K562 (cell line): ENCODE data around the gene GNG3. TPM values are rescaled to one million over a fixed set of nuclear protein-coding genes. Genes with fewer than 3 reads are reported as not detected.
A peak's percentile ranks its signal among the peaks of the same experiment; 100 is the strongest.

ENCODE experiments used
- CBFA2T3 ChIP-seq: fragments of 450-650 bp; IDR thresholded peaks from 2 replicates; pipeline ENCODE4 v1.6.1; 2017
- CBX1 ChIP-seq: sonication (generic); IDR thresholded peaks from 2 replicates; pipeline ENCODE4 v1.6.1; 2016; ENCODE audit warnings: antibody characterized with exemption, low read depth, mild to moderate bottlenecking
- ELK3 ChIP-seq: fragments of 450-650 bp; formaldehyde crosslinking; IDR thresholded peaks from 2 replicates; pipeline ENCODE4 v1.4.0; 2020; ENCODE audit warnings: mild to moderate bottlenecking
- FOXO4 ChIP-seq: fragments of 450-650 bp; formaldehyde crosslinking; IDR thresholded peaks from 2 replicates; pipeline ENCODE4 v1.4.0; 2020; ENCODE audit warnings: mild to moderate bottlenecking, moderate library complexity
- GABPB1 ChIP-seq: sonication (generic); formaldehyde crosslinking; IDR thresholded peaks from 2 replicates; pipeline ENCODE4 v1.8.0; 2022; ENCODE audit warnings: mild to moderate bottlenecking, missing genetic modification reagents
- HNRNPL ChIP-seq: fragments of 200-400 bp; formaldehyde crosslinking; IDR thresholded peaks from 2 replicates; pipeline ENCODE4 v1.6.1; 2017; ENCODE audit warnings: low read depth, mild to moderate bottlenecking, low read length
- HOMEZ ChIP-seq: fragments of 250-450 bp; sonication (Bioruptor Pico); IDR thresholded peaks from 2 replicates; pipeline ENCODE4 v1.4.0; 2020; ENCODE audit warnings: mild to moderate bottlenecking, moderate library complexity
- POLR2H ChIP-seq: IDR thresholded peaks from 2 replicates; pipeline ENCODE4 v1.6.1; 2016; ENCODE audit warnings: missing genetic modification characterization, low read depth, mild to moderate bottlenecking, control low read depth, missing compliant biosample characterization, moderate library complexity
- SRSF3 ChIP-seq: fragments of 200-400 bp; formaldehyde crosslinking; IDR thresholded peaks from 2 replicates; pipeline ENCODE4 v1.6.1; 2016; ENCODE audit warnings: mild to moderate bottlenecking, low read length, moderate library complexity; ENCODE audit not compliant: insufficient read depth
- TSHZ1 ChIP-seq: fragments of 250-450 bp; sonication (Bioruptor Pico); IDR thresholded peaks from 2 replicates; pipeline ENCODE4 v1.4.0; 2020; ENCODE audit warnings: mild to moderate bottlenecking, moderate library complexity
- UBTF ChIP-seq, 2 experiments: IDR thresholded peaks; 2 replicates each; pipeline ENCODE4 v1.6.1; 2012; ENCODE audit warnings: improper control_type of control experiment in 2 of 2, low read depth in 2 of 2, low read length in 2 of 2, borderline replicate concordance in 1 of 2
- ZC3H8 ChIP-seq: fragments of 450-650 bp; IDR thresholded peaks from 2 replicates; pipeline ENCODE4 v1.6.1; 2017
- polyA plus RNA-seq, 8 experiments: library from polyadenylated mRNA; depleted of rRNA in 4 of 8; stranded (reverse) in 5 of 8; unstranded in 3 of 8; fragments of >200 nt; fragmentation: Nextera tagmentation in 2 of 8; fragmentation: Illumina TruSeq in 1 of 8; extraction: Ambion mirVana in 2 of 8; extraction: Trizol in 1 of 8; gene quantifications; 2 replicates each; pipeline versions ENCODE4 v1.2.1 to v1.2.3, GENCODE V29; 2011 to 2014; ENCODE audit warnings: inconsistent platforms in 1 of 8, missing spikeins in 1 of 8
- total RNA-seq, 7 experiments: library from RNA; depleted of rRNA in 6 of 7; stranded (reverse); fragments of >200 nt in 6 of 7; fragmentation: Illumina TruSeq in 2 of 7; extraction: Trizol in 2 of 7; gene quantifications; 2 replicates each; pipeline versions ENCODE4 v1.2.1 to v1.2.3, GENCODE V29; 2011 to 2021; ENCODE audit warnings: low replicate concordance in 1 of 7

GNG3 gene
- total and polyA plus RNA-seq, 9 of the 15 experiments (the other 6 are each of a cell fraction or from before 2014, with no cell fraction given), result 0.07 TPM; not detected in 8

- TF ChIP-seq HOMEZ (CRISPR knock-in tag) (no peak), CBFA2T3 (no peak), POLR2H (tag) (peak; percentile 34; the same call in 1 of the 2 replicates), GABPB1 (CRISPR knock-in tag) (peak; percentile 89), UBTF (IDR thresholded peaks at IDR 0.05; ENCODE audit: borderline replicate concordance in 1 of 2, low read depth in 2 of 2, low read length in 2 of 2) (0 out of 4 replicates have a peak, but pooled peaks of 1 of the 2 experiments have one; percentile 50), ELK3 (CRISPR knock-in tag) (no peak), ZC3H8 (no peak), TSHZ1 (CRISPR knock-in tag) (no peak), HNRNPL (no peak), FOXO4 (CRISPR knock-in tag) (no peak), CBX1 (peak; percentile 76; the same call in 1 of the 2 replicates), SRSF3 (no peak)
These were observed 28.4 kb upstream of the GNG3 start, which contains the start of gene UBXN1 (continued) for GRCh38 chr11:62678770-62679696.
